HUES6 (cell line): ENCODE measurements around the gene BLOC1S5.
"Not testable (repeated sequence)": the region's sequence is repeated elsewhere in the genome, so short reads cannot be mapped to it uniquely, and the experiment has no call there.

ENCODE experiments used
- H3K27ac ChIP-seq: 2 replicates; pipeline ENCODE4 v1.7.0; 2013; ENCODE audit warnings: low read depth, mild to moderate bottlenecking, low read length, inconsistent platforms
- H3K27me3 ChIP-seq: 2 replicates; pipeline ENCODE4 v1.6.1; 2013; ENCODE audit warnings: low read length; ENCODE audit not compliant: control insufficient read depth, insufficient read depth
- H3K36me3 ChIP-seq: 2 replicates; pipeline ENCODE4 v1.6.1; 2013; ENCODE audit warnings: low read length; ENCODE audit not compliant: control insufficient read depth, insufficient read depth
- H3K4me1 ChIP-seq: 2 replicates; pipeline ENCODE4 v1.6.1; 2013; ENCODE audit warnings: low read length; ENCODE audit not compliant: control insufficient read depth, insufficient read depth
- H3K4me3 ChIP-seq: 2 replicates; pipeline ENCODE4 v1.5.1; 2013; ENCODE audit warnings: low read depth, low read length
- H3K9ac ChIP-seq: one replicate; pipeline ENCODE4 v1.6.1; 2013; ENCODE audit warnings: mild to moderate bottlenecking, low read length
- H3K9me3 ChIP-seq: 2 replicates; pipeline ENCODE4 v1.6.1; 2013; ENCODE audit warnings: low read depth, low read length; ENCODE audit not compliant: control insufficient read depth, insufficient read depth

Gene BLOC1S5

GRCh38 chr6:7993399-7993798 is 70.8 kb downstream of the BLOC1S5 start:
- no peaks in the 10 kb centered on the region for H3K9me3 ChIP-seq
- no peaks in the 10 kb centered on the region for H3K27me3 ChIP-seq
- no peak overlapping the region for H3K4me3 ChIP-seq
- peaks cover 6% of the 10 kb centered on the region; the same call in 1 of the 2 replicates for H3K4me1 ChIP-seq
- no peaks in the 10 kb centered on the region for H3K36me3 ChIP-seq
- no peak overlapping the region for H3K27ac ChIP-seq
- no peak overlapping the region for H3K9ac ChIP-seq

GRCh38 chr6:7992002-7992815 is 72.0 kb downstream of the BLOC1S5 start:
- no peaks in the 10 kb centered on the region for H3K36me3 ChIP-seq
- H3K9me3 ChIP-seq, result no peaks in the 10 kb centered on the region
- H3K27me3 ChIP-seq, result no peaks in the 10 kb centered on the region
- peaks cover 6% of the 10 kb centered on the region; the same call in 1 of the 2 replicates for H3K4me1 ChIP-seq
- no peak overlapping the region for H3K9ac ChIP-seq
- no peak overlapping the region for H3K27ac ChIP-seq
- H3K4me3 ChIP-seq, result no peak overlapping the region

GRCh38 chr6:7991536-7991935 is 72.7 kb downstream of the BLOC1S5 start:
- Histone ChIP-seq H3K27me3 (no peaks in the 10 kb centered on the region), H3K4me3 (no peak overlapping the region), H3K9ac (no peak overlapping the region), H3K27ac (no peak overlapping the region), H3K9me3 (no peaks in the 10 kb centered on the region), H3K36me3 (no peaks in the 10 kb centered on the region), H3K4me1 (peaks cover 6% of the 10 kb centered on the region; the same call in 1 of the 2 replicates)

GRCh38 chr6:7986219-7986618 is 78.0 kb downstream of the BLOC1S5 start:
- H3K27me3 ChIP-seq, result no peaks in the 10 kb centered on the region
- no peaks in the 10 kb centered on the region for H3K4me1 ChIP-seq
- H3K36me3 ChIP-seq, result no peaks in the 10 kb centered on the region
- no peak overlapping the region for H3K4me3 ChIP-seq
- no peak overlapping the region for H3K27ac ChIP-seq
- no peak overlapping the region for H3K9ac ChIP-seq
- H3K9me3 ChIP-seq, result no peaks in the 10 kb centered on the region

- not testable (repeated sequence) for H3K27me3 ChIP-seq, H3K9ac ChIP-seq, H3K36me3 ChIP-seq, H3K27ac ChIP-seq, H3K9me3 ChIP-seq, H3K4me3 ChIP-seq, H3K4me1 ChIP-seq
Observed at GRCh38 chr6:7983967-7984366, 80.2 kb downstream of the BLOC1S5 start.

- no peaks in the 10 kb centered on the region; the same call in 1 of the 2 replicates for H3K4me1 ChIP-seq
- no peak overlapping the region for H3K4me3 ChIP-seq
- H3K9ac ChIP-seq, result no peak overlapping the region
- no peaks in the 10 kb centered on the region for H3K27me3 ChIP-seq
- no peaks in the 10 kb centered on the region for H3K9me3 ChIP-seq
- no peak overlapping the region for H3K27ac ChIP-seq
- no peaks in the 10 kb centered on the region for H3K36me3 ChIP-seq
Observed at GRCh38 chr6:7979831-7980230, 84.4 kb downstream of the BLOC1S5 start.

GRCh38 chr6:7978736-7979135 is 85.5 kb downstream of the BLOC1S5 start:
- no peak overlapping the region for H3K9ac ChIP-seq
- H3K27me3 ChIP-seq, result no peaks in the 10 kb centered on the region
- no peaks in the 10 kb centered on the region; the same call in 1 of the 2 replicates for H3K4me1 ChIP-seq
- no peaks in the 10 kb centered on the region for H3K36me3 ChIP-seq
- no peak overlapping the region for H3K4me3 ChIP-seq
- no peak overlapping the region for H3K27ac ChIP-seq
- H3K9me3 ChIP-seq, result no peaks in the 10 kb centered on the region

GRCh38 chr6:7976485-7977056 is 87.6 kb downstream of the BLOC1S5 start:
- H3K4me1 ChIP-seq, result no peaks in the 10 kb centered on the region; the same call in 1 of the 2 replicates
- H3K27me3 ChIP-seq, result no peaks in the 10 kb centered on the region
- no peak overlapping the region for H3K4me3 ChIP-seq
- no peaks in the 10 kb centered on the region for H3K36me3 ChIP-seq
- H3K9me3 ChIP-seq, result no peaks in the 10 kb centered on the region
- H3K27ac ChIP-seq, result no peak overlapping the region
- no peak overlapping the region for H3K9ac ChIP-seq

- H3K27ac ChIP-seq, result no peak overlapping the region
- H3K27me3 ChIP-seq, result no peaks in the 10 kb centered on the region
- H3K4me3 ChIP-seq, result no peak overlapping the region
Observed at GRCh38 chr6:7975764-7976146, 88.4 kb downstream of the BLOC1S5 start.

GRCh38 chr6:7974938-7975763 is 89.0 kb downstream of the BLOC1S5 start:
- H3K9ac ChIP-seq, result no peak overlapping the region
- no peak overlapping the region for H3K4me3 ChIP-seq
- no peak overlapping the region for H3K27ac ChIP-seq
- no peaks in the 10 kb centered on the region for H3K36me3 ChIP-seq
- H3K9me3 ChIP-seq, result peaks cover 5% of the 10 kb centered on the region
- H3K27me3 ChIP-seq, result no peaks in the 10 kb centered on the region
- H3K4me1 ChIP-seq, result no peaks in the 10 kb centered on the region; the same call in 1 of the 2 replicates

More at GRCh38 chr6:7975764-7976146, 88.4 kb downstream of the BLOC1S5 start:
- Histone ChIP-seq H3K9ac (no peak overlapping the region), H3K4me1 (no peaks in the 10 kb centered on the region; the same call in 1 of the 2 replicates), H3K36me3 (no peaks in the 10 kb centered on the region), H3K9me3 (no peaks in the 10 kb centered on the region; the same call in 1 of the 2 replicates)

GRCh38 chr6:7974565-7974937 is 89.6 kb downstream of the BLOC1S5 start:
- H3K36me3 ChIP-seq, result no peaks in the 10 kb centered on the region
- H3K27me3 ChIP-seq, result no peaks in the 10 kb centered on the region
- H3K27ac ChIP-seq, result no peak overlapping the region
- no peaks in the 10 kb centered on the region; the same call in 1 of the 2 replicates for H3K4me1 ChIP-seq
- H3K9me3 ChIP-seq, result peaks cover 11% of the 10 kb centered on the region
- H3K4me3 ChIP-seq, result no peak overlapping the region
- no peak overlapping the region for H3K9ac ChIP-seq
